Measurements from ENCODE around the gene ELK1.

Gene ELK1

DNA sequence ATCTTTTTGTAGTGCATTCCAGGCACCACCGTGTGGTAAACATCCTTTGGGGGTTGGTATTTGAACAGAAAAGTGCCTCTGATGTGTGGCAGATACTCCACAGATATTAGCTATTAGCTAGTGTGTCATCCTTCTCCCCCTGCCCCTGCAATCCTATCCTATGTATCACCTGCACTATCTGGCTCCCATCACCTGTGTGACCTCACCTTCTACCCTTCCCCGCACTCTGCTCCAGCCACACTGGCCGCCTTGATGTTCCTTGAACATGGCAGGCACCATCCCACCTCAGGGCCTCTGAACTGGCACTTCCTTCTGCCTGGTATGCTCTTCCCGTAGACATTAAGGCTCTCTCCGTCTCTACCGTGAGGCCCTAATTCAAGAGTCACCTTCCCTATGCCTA is 3.7 kb downstream of the ELK1 start:
- DNase-seq, result no peak

DNA sequence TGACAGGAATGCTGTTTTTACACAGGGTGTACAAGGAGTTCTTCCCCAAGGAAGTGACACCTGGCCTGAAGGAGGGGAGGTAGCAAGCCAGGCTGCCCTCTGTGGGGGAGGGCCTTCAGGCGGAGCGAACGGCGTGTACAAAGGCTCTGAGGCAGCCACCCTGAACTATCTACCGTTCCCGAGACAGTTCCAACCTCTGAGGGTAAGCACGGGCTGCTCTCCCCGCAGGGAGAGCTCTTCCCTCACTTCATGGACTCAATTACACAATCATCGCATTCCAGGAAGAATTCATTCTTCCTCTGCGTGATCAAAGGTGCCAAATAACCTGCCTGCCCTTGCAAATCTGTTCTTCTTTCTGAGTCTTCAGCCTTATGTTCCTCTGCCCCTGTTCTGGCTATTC is 4.8 kb downstream of the ELK1 start:
- DNase-seq, result no peak

DNA sequence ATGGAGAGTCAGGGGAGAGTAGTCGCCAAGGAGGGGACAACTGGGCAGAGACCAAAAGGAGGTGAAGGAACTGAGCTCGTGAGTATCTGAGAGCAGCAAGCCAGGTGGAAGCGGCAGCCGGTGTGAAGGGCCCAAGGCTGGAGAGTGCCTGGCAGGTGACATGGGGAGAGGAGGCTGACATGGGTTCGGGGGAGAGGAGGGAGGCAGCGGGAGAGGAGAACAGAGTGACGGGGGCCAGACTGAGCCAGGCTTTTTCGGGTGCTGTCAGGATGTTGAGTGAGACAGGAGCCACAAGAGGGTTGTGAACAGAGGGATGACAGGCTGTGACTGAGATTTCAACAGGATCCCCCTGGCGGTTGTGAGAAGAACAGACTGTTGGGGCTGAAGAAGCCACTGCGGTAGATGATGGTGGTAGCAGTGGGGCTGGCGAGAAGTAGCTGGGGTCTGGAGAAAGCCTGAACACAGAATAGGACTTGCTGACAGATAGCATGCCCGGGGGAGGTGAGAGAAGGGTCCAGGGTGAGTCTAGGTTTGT is 5.7 kb downstream of the ELK1 start:
- DNase-seq, result peak in 3 of 51 donors; percentile 1 to 14 (median 10)

DNA sequence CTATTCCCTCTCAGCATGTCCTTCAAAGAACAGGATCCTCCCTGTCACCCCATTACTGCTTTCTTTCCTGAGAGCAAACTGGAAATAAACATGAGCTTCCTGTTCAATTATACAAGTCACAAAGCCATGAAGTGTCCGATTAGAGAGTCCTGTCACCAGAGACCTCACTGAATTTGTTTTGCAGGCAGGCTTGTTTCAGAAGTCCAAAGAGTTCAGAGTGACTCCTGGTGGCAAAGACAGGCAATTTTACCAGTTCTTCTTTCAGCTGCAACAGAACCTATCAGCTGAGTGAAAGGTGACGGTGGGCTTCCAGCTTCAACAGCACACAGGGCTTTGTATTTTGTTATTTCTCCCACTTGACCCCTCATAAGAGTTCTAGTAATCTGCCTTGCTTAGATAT is 6.4 kb downstream of the ELK1 start:
- DNase-seq, result no peak

DNA sequence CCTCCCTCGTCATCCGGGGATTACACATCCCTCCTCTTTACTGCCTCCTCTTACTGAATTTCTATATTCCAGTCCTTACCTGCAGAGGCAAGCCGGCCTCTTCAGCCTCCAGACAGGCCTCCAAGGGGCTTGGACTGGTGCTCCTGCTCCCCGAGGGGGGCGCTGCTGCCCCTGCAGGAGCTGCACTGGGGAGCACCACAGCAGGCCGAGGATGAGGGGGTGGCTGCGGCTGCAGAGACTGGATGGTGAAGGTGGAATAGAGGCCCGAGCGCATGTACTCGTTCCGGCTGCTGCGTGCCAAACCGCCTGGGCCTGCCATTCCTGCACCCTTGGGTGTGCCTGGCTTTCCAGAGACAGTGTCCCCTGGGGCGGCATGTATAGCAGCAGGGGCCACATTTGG is 11.5 kb downstream of the ELK1 start:
- DNase-seq, result no peak

DNA sequence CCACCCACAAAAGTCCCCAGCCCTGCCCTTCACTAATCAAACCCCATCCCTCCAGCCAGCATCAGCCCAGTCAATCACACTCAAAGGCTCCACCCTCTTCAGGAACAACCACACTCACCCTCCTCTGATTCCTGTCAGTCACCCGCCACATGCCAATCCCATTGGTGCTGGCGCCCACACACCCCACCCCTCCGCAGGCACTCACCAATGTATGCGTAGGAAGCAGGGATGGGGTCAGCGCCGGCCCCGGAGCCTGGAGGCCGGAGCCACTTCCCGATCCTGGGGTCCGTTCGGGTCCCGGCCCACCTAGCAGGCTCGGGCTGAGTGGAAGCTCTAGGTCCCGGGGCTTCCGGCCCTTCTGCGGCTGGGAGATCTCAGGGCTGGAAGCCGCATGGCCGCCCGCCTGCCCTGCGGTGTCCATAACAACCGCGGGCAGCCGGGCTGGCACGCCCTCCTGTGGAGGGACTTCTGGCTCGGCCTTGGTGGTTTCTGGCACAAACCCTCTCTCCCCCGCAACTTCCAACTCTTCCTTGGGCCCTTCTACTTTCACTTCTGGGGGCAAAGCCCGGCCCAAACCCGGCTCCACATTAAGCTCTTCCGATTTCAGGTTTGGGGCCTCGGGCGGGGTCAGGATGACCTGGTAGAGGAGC is 12.7 kb downstream of the ELK1 start:
- peak in 38 of 51 donors; percentile 0 to 63 (median 28) for DNase-seq

DNA sequence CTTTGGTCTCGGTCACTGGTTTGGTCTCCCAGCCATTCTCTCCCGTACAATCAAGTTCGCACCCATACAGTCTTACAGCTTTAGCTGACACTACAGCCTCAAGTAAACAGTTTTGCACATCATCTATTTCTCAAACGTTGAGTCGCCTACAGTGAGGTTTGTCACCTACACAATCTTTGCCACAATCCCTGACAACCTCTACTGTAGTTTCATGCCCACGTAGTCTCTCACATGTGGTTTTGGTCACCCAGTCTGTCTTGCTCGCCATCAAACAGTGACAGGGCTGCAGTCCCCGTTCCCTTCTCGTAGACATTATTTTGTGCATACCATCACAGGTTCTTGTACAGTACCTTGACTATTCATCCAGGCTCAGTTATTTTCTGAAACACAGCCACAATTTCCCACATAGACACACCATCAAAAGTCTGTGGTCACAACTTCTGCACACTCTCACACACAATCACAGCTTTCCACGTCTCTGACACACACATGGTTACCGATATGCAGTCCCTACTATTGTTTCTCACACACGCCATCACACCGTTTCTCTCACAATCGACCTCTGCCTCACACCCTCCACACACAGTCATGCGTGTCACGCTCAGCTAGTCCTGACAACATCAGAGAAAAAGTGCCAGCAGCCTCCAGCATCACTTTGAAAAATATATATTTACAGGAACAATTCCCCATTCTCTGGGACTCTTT is 15.3 kb downstream of the ELK1 start:
- DNase-seq, result no peak

DNA sequence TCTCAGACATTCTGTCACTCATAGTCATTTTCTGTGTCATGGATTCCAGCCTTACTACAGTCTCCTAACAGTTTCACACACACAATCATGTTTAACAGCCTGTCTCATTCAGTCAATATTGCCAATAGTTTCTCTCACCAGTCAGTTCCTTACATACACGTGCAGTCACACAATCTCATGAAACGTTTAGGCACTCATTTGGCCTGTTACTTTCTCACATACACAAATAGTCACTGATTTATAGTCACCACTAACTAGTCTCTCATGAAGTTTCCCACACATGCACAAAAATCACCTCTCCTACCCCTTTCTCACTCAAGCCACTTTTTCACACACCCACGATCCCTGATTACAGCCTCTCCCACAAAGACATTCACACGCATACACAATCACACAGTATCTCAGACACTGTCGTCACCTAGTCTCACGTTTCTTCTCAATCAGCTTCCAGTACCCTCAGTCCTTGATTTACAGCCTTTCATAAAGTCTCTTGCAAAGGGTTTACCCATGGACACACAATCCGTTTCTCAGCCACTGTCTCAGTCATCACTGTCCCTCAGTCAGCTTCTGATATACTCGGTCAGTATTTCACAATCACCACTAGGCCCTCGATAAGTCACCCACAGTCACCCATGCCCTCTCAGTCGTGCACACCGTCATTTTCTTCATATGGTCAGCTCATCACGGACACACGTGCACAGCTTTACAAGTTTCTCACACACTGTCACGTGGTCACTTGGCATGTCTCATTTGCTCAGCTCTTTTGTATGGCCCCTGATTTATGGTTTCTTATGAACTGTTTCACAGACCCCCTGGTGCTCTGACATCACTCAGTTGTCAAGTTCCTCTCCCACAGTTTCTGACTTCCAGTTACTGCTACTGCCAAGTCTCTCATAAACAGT is 16.4 kb downstream of the ELK1 start:
- DNase-seq, result no peak

DNA sequence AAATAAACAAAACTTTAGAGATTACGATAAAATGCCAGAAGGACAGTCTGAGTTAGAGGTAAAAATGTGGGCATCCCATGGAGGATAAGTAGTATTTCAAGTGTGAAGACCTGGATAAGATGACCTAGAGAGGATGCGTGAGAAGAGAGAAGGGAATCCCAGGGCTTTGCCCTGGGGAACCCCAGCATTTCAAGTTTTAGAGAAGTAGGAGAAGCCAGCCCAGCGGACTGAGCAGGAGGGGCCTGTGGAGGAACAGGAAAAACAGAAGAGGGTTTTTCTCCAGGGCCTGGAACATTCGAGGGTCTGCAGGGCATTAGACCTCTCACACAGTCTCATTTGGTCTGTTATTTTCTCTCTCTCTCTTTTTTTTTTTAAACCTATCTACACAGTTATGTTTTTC is 17.7 kb downstream of the ELK1 start:
- no peak for DNase-seq

DNA sequence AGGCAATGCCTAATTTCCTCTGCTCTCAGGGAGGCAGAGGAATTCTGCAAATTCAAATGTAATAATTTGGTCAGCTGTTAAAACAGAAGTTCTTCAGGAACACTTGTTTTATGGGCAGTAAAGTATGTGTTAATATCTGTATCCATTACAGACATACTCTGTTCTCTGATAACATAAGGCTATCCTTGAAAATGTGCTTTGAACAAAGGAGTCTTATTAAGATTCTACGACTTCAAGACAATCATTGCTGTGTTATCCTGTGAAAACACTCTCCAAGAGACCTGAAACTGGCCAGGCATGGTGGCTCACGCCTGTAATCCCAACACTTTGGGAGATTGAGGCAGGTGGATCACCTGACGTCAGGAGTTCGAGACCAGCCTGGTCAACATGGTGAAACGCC is 18.7 kb downstream of the ELK1 start:
- no peak for DNase-seq

DNA sequence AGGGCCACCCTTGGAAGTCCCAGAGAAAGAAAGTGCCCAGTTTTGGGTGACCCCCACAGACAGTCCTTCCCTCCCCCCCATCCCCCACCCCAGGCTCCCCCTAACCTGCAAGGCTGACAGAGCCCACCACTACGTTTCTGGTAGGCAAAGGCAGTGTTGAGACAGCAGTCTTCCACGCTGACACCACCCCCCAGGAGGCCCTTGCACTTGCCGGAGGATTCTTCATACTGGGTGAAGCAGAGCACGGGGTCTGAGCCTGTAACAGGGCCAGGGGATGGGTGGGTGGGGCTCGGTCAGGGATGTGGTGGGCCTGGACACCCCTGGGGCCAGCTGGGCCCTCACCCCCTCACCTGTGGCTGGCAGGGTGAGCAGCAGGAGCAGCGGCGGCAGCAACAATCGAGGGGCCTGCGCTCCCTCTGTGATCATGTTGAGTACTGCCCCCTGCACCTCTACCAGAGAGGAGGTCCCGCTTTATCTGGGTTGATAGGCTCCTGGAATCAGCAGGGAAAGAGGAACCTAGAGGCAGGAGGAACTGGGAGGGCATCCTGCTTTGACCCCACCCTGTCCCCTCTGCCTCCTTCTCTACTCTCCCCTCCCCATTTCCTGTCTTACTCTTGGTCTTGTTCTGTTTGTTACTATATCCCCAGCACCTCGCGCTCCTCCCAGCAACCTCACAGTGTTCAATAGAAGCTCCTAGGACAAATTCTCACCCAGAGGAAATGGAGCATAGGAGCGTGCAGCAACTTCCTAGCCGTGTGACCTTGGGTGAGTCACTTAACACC is 20.8 kb downstream of the ELK1 start, which contains the start of gene CFP:
TSS of gene CFP (minus strand) at position 512 of the 782 bp plus-strand sequence. CDS start at position 426, 86 bp downstream.
- DNase-seq, result no peak

DNA sequence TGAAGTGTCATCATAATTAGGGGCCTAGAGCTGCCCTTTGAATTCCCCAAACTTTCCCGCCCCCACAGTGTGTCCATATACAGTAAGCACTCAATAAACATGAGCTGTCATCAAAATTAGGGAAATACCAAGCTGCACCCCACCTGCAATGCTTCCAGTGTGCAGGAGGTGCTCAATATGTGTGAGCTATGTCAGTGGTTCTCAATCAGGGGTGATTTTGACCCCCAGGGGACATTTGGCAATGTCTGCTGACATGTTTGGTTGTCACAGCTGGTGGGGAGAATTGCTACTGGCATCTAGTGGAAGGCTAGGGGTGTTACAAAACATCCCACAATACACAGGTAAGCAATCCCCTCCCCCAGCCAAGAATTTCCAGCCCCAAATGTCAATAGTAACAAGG is 21.4 kb downstream of the ELK1 start:
- no peak for DNase-seq

DNA sequence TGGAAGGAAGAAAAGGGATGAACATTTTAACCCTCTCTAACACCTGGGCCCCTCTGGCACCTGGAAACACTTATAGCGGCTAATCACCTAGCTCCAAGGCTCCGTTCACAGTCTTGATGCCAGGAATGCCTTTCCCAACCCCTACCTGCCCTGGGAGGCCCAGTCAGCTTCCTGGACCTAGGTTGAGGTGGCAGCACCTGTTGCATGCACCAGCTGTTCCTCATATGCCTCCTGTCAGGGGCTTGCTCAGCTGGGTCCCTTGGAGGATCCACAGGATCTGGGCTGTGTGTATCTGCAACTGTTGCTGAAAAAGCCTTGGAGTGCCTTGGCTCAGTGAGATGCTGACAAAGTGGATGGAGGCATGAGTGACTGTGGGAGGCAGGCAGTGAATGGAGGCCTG is 25.0 kb downstream of the ELK1 start:
- no peak for DNase-seq

DNA sequence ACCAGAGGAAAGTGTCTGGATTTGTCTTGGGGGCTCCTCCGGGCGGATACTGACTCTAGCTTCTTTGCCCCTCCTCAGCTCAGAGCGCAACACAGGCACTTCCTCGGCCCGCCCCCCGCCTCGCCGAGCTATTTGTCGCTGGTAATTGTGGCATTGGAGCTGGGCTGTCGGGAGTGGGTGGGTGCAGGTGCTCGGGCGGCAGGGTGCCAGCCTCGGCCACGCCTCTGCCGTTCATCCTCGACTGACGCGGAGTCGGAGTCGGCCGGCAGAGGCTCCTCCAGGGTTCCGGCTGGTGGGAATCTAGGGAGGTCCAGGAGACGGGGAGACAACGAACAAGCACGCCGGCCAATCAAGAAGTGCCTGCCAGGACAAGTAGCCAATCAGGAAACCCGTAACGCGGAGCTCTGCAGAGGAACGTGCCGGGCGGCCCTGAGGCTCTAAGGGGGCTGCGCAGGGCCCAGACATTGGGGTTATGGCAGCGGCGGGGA is 26.8 kb downstream of the ELK1 start:
- peak in 43 of 51 donors; percentile 3 to 73 (median 32) for DNase-seq

DNA sequence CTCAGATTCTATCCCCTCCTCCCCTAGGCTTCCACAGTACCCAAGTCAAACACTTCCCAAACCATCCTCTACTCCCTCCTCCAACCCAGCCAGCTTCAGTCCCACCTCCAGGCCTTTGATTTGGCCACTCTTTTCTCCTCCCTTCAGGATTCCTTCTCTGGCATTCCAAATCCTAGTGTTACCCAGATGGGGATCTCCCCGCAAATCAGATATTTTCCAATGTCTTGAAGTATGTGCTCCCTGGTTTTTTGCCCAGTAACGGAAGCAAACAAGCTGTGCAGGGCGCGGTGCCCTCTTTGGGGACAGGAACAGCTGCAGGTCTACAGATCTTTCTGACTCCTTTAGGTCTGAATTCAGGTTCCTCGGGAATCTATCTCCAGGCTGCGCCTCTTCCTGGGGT is 28.5 kb downstream of the ELK1 start:
- DNase-seq, result no peak

DNA sequence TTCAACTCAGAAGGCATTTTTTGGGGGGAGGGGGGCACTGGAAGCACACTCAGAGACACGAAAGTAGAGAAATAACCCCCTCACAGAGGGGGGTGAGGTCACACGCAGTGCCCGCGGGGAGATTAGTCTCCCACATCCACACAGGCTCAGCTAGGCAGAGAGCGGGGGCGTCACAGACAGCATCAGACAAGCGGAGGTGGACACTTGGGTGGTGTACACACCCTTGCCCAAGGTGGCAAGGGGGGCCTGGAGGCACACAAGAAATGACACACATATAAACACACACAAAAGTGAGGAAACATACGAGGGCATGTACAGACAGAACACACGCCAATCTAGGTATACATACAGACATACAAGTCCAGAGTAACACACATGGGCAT is 30.1 kb downstream of the ELK1 start:
- DNase-seq, result peak in 1 of 51 donors; percentile 32

DNA sequence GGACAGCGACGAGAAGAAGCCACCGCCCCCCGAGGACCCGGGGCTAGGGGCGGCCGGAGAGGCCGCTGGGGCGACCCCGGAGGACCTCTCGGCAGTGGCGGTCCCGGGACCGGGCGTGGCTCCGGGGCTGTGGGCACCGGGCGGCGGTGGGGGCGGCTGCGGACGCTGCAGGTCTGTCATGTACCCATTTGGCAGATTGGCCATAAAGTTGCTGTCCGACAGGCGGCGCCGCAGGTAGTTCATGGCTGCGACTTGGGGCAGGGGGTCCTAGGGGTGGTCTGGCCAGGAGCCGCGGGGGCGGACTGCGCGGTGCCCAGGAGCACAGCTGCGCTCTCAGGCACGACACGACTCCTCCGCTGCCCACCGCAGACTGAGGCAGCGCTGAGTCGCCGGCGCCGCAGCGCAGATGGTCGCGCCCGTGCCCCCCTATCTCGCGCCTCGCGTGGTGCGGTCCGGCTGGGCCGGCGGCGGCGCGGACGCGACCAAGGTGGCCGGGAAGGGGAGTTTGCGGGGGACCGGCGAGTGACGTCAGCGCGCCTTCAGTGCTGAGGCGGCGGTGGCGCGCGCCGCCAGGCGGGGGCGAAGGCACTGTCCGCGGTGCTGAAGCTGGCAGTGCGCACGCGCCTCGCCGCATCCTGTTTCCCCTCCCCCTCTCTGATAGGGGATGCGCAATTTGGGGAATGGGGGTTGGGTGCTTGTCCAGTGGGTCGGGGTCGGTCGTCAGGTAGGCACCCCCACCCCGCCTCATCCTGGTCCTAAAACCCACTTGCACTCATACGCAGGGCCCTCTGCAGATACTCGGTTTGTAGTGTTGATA is 30.7 kb downstream of the ELK1 start, which contains the start of gene SYN1:
TSS of gene SYN1 (minus strand) at position 372 of the 817 bp plus-strand sequence. CDS start at position 243, 129 bp downstream.
- DNase-seq, result peak in 47 of 51 donors; percentile 4 to 80 (median 59)

DNA sequence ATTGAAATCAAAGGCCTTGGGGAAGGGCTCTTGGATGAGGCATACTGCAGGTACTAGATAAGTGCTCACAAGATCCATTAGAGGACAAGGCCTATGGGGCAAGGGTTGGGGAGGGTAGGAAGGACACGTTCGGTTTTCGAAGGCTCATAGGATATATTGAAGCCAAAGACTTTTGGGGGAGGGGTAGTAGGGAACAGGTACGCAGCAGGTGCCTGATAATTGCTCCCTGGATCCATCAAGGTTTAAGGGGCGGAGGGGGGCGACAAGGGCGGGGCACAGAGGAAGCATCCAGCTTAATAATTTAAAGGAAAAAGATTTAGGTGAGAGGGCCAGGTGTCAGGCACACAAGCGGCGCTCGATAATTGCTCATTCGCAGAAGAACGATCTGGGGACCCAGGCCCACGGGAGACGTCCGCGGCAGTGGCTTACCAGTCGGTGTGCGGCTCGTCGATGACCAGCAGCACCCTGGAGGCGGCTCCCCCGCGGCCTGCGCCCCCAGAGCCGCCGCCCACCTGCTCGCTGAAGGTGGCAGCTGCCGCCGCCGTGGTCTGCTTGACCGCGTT is 31.4 kb downstream of the ELK1 start:
- no peak for DNase-seq

DNA sequence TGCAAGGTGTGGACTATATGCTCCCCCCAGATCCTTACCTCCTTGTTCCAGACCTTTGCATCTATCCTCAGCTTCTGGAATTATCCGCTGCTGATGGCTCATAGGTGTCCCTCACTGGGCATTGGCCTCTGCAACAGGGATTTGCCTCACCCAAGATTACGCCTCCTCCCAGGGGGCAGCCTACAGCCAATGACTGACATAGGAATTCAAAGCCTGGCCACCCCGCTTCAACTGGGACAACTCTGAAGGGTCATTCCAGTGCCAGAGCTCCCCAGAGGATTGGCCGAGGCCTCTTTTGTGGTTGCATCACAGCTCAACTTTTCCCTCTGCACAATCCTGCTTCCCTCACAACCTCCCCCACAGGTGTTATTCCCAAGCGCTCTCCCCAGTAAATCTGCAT is 35.7 kb downstream of the ELK1 start:
- DNase-seq, result no peak

DNA sequence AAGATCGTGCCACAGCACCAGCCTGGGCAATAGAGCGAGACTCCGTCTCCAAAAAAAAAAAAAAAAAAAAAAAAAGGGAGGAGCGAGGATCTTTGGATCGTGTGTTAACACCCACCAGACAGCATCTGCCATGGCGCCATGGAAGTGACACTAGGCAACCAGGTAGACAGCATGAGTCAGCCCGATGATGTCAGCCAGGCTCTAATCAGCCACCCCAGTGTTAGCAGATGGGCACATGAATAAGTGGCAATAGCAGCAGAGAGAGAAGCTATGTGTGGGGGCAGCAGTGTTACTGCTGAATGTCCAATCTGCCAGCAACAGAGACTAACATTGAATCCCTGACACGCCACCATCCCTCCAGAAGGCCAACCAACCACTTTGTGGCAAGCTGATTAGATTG is 37.3 kb downstream of the ELK1 start:
- peak in 2 of 51 donors; percentile 16 to 54 for DNase-seq
